ENCODE results near the gene TRAK1.

The TRAK1 gene

GRCh38 chr3:42182555-42182954 lies 91.4 kb downstream of the TRAK1 start:
- DNase-seq = no peak

DNA sequence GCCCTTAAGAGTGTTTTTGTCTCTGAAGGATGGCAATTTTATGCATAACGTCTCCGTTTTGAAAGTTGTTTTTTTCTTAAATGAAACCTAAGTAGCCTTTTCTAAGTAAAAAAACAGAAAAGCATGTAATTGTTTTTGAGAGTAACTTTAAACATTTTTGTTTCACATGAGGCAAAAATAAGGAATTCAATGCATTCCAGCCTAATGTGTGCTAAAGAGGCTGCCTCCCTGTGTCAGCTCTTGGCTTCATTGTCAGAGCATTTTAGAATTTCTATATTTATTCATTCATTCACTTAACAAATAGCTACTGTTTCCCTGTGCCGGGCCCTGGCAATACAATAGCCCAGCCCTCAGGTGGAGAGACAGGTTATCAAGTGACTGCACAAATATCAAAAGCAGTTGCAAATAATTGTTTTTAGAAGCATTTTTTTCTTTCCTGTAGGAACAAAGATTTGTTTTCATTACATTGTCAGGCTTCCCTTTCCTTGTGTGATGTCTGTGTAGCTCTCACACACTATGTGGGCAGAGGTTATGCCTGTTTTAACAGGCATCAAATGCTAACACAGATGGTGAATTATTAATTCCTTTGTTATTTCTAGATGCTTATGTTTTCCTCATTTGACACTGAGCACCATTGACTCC lies 93.0 kb downstream of the TRAK1 start:
- no peak for DNase-seq

GRCh38 chr3:42184651-42185443 lies 93.7 kb downstream of the TRAK1 start:
- no peak for DNase-seq

- no peak for DNase-seq
Measured at GRCh38 chr3:42187936-42188335, 96.8 kb downstream of the TRAK1 start.

GRCh38 chr3:42188376-42188775 lies 97.2 kb downstream of the TRAK1 start:
- no peak for DNase-seq

GRCh38 chr3:42189001-42189460 lies 97.9 kb downstream of the TRAK1 start:
- no peak for DNase-seq

DNA sequence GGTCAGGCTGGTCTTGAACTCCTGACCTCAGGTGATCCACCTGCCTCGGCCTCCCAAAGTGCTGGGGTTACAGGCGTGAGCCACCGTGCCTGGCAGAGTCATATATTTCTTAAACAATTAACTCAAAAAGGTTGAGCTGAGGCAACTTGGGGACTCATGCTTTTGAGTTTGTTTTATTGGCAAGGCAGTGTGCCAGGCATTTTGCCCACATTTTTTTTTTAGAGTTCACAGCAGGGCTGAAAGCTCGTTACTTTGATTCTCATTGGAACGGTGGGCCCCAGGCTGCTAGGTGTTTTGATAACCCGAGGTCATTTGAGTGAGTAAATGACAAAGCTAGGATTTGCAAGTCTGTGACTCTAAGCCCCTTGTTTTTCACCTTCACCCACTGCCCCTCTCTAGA lies 98.6 kb downstream of the TRAK1 start:
- no peak for DNase-seq

- DNase-seq = no peak
Measured at GRCh38 chr3:42190701-42191442, 99.7 kb downstream of the TRAK1 start.

GRCh38 chr3:42191443-42191747 lies 100.2 kb downstream of the TRAK1 start:
- DNase-seq = no peak

GRCh38 chr3:42192334-42193200 lies 101.4 kb downstream of the TRAK1 start:
- DNase-seq = no peak

DNA sequence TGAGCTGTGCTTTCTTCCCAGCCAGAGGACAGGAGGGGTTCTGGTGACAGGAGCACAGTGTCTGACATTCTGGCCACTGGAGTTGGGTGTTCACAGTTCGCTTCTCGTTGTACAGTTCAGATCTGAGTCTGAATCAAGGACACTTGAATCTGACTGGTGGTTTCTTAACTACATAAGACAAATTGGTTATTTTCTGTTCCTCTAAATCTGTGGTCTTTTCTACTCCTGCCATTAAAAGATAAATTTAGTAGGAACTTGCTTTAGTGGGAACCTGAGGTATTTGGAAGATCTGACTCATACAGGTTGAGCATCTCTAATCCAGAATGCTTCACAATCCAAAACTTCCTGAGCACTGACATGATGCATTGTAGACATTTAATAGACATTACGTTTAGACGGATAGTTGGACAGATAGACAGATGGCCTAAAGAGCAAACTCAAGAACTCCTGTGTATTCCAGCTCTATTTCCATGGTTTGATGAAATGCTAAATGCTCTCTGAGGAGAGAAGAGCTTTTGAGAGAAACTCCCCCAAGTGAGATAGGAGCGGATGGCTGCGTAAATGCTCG lies 103.9 kb downstream of the TRAK1 start:
- DNase-seq = no peak

DNA sequence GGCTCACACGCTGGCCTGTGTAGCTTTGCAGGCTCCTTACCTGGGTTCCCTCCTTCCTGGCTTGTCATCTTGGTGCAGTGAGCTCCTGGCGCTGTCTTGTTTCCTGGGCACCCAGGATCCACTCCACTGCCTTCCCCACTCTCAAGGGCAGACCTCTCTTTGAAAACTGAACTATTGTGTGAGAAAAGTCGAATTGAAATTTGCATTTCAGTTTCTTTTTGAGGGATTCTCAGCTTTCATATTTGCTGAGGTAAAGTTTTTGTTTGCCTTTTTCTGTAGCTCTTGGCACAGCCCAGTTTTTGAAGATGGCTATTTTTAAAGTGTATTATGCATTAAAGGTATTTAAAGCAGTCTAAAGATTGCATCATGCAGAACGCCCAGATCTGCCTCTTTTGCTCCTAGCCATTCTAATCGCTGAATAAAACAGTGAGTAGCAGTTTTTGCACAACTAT lies 104.7 kb downstream of the TRAK1 start:
- no peak for DNase-seq

- no peak for DNase-seq
Measured at GRCh38 chr3:42198709-42199108, 107.6 kb downstream of the TRAK1 start.

GRCh38 chr3:42202217-42202865 lies 111.2 kb downstream of the TRAK1 start:
- DNase-seq = no peak

- no peak for DNase-seq
Measured at GRCh38 chr3:42204867-42205599, 113.9 kb downstream of the TRAK1 start.

DNA sequence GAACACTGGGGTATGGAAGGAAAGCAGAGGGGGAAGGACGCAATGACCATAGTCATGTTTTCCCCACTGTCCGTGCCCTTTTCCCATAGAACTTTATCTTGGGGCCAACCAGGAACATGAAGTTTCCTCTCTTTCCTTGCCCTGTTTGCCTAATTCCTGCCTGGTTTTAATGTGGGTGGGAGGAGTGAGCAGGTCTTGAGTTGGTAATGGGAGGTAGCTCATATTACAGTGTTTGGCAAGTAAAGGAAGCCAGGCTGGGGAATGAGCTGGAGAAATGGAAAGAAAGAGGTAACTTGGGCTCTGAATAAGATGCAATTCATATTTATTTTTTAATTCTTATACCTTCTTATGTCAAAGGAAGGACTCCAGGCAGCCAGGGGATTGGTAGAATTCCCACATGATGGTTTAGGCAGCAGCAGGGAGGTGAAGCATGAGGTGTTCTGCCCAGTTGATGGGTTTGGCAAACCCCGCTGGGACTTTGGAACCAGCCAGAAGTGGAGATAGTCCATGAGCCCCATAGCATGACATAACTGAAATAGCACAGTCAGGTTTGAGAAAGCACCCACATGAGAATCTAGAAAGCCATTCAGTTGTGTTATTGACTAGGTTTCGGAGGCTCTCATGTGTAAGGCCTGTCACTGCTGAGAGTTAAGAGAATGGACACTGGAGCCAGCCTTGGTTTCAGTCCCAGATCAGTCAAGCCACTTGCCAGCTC lies 114.8 kb downstream of the TRAK1 start:
- DNase-seq = no peak

DNA sequence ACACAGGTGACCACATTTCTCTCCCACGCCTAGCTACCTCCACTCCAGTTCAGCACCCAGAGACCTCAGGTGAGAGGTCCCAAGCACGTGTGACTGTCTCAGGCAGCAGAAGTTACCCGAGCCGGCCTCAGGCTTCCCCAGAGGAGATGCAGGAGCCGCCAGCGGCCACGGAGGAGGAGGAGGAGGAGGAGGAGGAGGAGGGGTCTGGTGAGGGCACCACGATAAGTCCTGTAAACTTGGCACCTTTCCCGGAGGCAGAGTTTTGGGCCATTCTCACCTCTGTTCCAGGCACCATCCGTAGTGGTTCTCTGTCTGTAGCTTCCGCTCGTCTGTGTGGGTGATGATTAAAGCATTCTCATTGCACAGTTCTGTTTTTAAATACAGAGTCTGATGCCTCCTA lies 118.8 kb downstream of the TRAK1 start:
- no peak for DNase-seq

DNA sequence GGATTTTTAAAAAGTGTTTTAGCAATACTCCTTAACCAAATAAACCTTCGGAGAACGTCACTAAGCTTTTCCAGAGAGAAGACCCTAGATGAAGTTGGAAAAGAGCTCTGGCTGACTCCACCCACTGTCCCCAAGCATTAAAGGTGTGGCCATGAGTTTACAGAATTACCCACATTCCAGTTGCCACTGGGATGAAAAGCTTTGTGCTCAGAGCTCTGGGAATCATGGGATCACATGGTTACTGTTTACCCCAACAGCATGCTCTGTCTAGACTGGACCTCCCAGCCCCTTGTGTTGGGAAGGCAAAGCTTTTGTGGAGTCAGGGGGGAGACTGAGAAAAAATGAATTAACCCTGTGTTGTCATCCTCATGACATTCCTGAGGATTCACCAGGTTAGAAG lies 119.6 kb downstream of the TRAK1 start:
- no peak for DNase-seq

DNA sequence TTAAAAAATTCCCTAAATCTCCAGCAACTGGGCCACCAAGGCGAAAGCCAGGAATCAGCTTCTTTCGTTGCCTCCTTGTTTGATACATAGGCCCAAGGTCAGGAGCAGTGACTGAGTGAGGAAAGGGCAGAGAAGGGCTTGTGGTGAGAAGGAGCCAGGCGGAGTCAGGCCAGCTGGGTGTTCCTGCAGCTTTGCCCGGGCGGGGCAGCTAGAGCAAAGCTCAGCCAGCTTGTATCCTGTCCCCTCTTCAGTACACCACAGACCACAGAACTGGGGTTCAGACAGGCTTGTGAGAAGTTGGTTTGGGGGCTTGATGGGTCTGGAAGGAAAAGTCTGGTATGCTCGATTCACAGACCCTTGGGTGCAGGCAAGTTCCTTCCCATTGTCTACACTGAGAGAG lies 122.3 kb downstream of the TRAK1 start:
- no peak for DNase-seq

GRCh38 chr3:42214064-42214463 lies 122.9 kb downstream of the TRAK1 start:
- DNase-seq = no peak
